DND-41 (cell line): ENCODE measurements around the gene KIF22.

Source experiments
- ATAC-seq: fragments of 200-7000 bp; cut with Tn5 transposase; 3 replicates; pipeline ENCODE4 v1.9.1; 2021; ENCODE audit warnings: low read depth; ENCODE audit not compliant: insufficient read depth
- DNase-seq: peaks from one replicate; pipeline ENCODE4 v3.0.0-alpha.2; 2020
- H2AFZ ChIP-seq: 2 replicates; pipeline ENCODE4 v1.6.0; 2012; ENCODE audit warnings: low read depth, low read length
- H3K27ac ChIP-seq: 2 replicates; pipeline ENCODE4 v1.5.1; 2012; ENCODE audit warnings: low read length, inconsistent platforms
- H3K27me3 ChIP-seq: fragments of 200-600 bp; sonication (generic); 2 replicates; pipeline ENCODE4 v1.6.0; 2012; ENCODE audit warnings: low read length, mild to moderate bottlenecking, inconsistent platforms; ENCODE audit not compliant: insufficient read depth, poor library complexity
- H3K36me3 ChIP-seq: 2 replicates; pipeline ENCODE4 v1.5.1; 2012; ENCODE audit warnings: low read length, inconsistent platforms; ENCODE audit not compliant: insufficient read depth
- H3K4me1 ChIP-seq: 2 replicates; pipeline ENCODE4 v1.5.1; 2012; ENCODE audit warnings: mild to moderate bottlenecking, low read length; ENCODE audit not compliant: insufficient read depth
- H3K4me2 ChIP-seq: 2 replicates; pipeline ENCODE4 v1.6.0; 2012; ENCODE audit warnings: mild to moderate bottlenecking, moderate library complexity, low read length, inconsistent platforms; ENCODE audit not compliant: insufficient read depth
- H3K4me3 ChIP-seq, 2 experiments: fragments of 200-600 bp in 1 of 2; shearing (Covaris generic) in 1 of 2; 2 replicates each; pipeline ENCODE4 v1.5.1; 2012 to 2016; ENCODE audit warnings: inconsistent platforms in 2 of 2, low read length in 2 of 2, mild to moderate bottlenecking in 2 of 2, low read depth in 1 of 2, moderate library complexity in 1 of 2
- H3K79me2 ChIP-seq: 2 replicates; pipeline ENCODE4 v1.6.0; 2012; ENCODE audit warnings: low read length, inconsistent platforms; ENCODE audit not compliant: insufficient read depth
- H3K9ac ChIP-seq: 2 replicates; pipeline ENCODE4 v1.6.0; 2012; ENCODE audit warnings: low read depth, mild to moderate bottlenecking, inconsistent platforms, low read length, moderate library complexity
- H3K9me3 ChIP-seq: 2 replicates; pipeline ENCODE4 v1.5.1; 2012; ENCODE audit warnings: low read length, moderate library complexity, mild to moderate bottlenecking, inconsistent platforms; ENCODE audit not compliant: insufficient read depth, severe bottlenecking
- H4K20me1 ChIP-seq: 2 replicates; pipeline ENCODE4 v1.6.0; 2012; ENCODE audit warnings: low read length; ENCODE audit not compliant: insufficient read depth
- EZH2 ChIP-seq: IDR thresholded peaks from 3 replicates; pipeline ENCODE4 v1.6.1; 2012; ENCODE audit warnings: borderline replicate concordance, low read depth, mild to moderate bottlenecking, moderate library complexity, low read length, inconsistent platforms; ENCODE audit not compliant: severe bottlenecking
- TF ChIP-seq, protein P1 (sequence below): IDR thresholded peaks from 2 replicates; pipeline ENCODE4 v1.5.1; 2012; ENCODE audit warnings: borderline replicate concordance, low read length, moderate library complexity, mild to moderate bottlenecking; ENCODE audit not compliant: poor library complexity, severe bottlenecking; ENCODE audit errors: extremely low read depth

The KIF22 gene

DNA sequence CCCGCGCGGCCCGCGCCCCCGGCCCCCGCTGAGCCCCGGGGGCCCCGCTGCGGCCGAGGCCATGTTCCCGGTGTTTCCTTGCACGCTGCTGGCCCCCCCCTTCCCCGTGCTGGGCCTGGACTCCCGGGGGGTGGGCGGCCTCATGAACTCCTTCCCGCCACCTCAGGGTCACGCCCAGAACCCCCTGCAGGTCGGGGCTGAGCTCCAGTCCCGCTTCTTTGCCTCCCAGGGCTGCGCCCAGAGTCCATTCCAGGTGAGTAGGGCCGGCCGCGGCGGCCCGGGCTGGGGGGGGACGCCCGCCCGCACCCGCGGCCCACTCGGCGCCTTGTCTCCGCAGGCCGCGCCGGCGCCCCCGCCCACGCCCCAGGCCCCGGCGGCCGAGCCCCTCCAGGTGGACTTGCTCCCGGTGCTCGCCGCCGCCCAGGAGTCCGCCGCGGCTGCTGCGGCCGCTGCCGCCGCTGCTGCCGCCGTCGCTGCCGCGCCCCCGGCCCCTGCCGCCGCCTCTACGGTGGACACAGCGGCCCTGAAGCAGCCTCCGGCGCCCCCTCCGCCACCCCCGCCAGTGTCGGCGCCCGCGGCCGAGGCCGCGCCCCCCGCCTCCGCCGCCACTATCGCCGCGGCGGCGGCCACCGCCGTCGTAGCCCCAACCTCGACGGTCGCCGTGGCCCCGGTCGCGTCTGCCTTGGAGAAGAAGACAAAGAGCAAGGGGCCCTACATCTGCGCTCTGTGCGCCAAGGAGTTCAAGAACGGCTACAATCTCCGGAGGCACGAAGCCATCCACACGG is 16.3 kb downstream of the KIF22 start:
- H3K36me3 ChIP-seq, result peaks cover 72% of the 10 kb centered on the region
- peak overlapping the region; percentile 99 for H3K9ac ChIP-seq
- peak overlapping the region; percentile 99 for H3K27ac ChIP-seq
- no peaks in the 10 kb centered on the region for H3K27me3 ChIP-seq
- ATAC-seq, result peak; percentile 4; the same call in 1 of the 3 replicates
- peaks cover 48% of the 10 kb centered on the region for H3K79me2 ChIP-seq
- DNase-seq, result peak; percentile 85
- H3K9me3 ChIP-seq, result no peaks in the 10 kb centered on the region
- peaks cover 36% of the 10 kb centered on the region for H4K20me1 ChIP-seq
- H2AFZ ChIP-seq, result no peak overlapping the region
- peak overlapping the region; percentile 65 to 96 for H3K4me3 ChIP-seq
- H3K4me1 ChIP-seq, result peaks cover 76% of the 10 kb centered on the region
- H3K4me2 ChIP-seq, result peak overlapping the region; percentile 96
- TF ChIP-seq, protein P1, sequence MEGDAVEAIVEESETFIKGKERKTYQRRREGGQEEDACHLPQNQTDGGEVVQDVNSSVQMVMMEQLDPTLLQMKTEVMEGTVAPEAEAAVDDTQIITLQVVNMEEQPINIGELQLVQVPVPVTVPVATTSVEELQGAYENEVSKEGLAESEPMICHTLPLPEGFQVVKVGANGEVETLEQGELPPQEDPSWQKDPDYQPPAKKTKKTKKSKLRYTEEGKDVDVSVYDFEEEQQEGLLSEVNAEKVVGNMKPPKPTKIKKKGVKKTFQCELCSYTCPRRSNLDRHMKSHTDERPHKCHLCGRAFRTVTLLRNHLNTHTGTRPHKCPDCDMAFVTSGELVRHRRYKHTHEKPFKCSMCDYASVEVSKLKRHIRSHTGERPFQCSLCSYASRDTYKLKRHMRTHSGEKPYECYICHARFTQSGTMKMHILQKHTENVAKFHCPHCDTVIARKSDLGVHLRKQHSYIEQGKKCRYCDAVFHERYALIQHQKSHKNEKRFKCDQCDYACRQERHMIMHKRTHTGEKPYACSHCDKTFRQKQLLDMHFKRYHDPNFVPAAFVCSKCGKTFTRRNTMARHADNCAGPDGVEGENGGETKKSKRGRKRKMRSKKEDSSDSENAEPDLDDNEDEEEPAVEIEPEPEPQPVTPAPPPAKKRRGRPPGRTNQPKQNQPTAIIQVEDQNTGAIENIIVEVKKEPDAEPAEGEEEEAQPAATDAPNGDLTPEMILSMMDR, result no peak

DNA sequence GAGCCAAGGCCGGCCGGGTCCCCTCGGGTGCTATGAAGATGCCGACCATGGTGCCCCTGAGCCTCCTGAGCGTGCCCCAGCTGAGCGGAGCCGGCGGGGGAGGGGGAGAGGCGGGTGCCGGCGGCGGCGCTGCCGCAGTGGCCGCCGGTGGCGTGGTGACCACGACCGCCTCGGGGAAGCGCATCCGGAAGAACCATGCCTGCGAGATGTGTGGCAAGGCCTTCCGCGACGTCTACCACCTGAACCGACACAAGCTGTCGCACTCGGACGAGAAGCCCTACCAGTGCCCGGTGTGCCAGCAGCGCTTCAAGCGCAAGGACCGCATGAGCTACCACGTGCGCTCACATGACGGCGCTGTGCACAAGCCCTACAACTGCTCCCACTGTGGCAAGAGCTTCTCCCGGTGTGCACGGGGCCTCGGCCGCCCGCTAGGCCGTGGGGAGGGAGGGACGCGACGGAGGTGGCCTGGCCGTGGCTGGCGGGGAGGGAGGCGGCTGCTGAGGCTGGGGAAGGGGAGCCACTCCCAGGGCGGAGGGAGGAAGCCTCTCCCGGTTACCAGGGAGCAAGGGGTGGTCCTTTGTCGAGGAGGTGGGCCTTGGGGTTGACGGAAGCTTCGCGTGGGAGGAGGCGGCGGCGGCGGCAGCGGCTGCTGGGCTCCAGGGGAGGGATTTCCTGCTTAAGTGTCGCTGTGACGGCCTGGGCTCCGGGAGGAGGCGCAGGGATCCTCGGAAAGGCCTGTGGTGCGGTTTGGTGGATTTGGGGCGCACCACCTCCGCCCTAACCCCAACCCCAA is 17.1 kb downstream of the KIF22 start:
- H3K36me3 ChIP-seq, result peaks cover 65% of the 10 kb centered on the region
- H3K79me2 ChIP-seq, result peaks cover 48% of the 10 kb centered on the region
- DNase-seq (peak; percentile 95), ATAC-seq (peak; percentile 55)
- H3K9ac ChIP-seq, result peak overlapping the region; percentile 99
- no peak for TF ChIP-seq EZH2
- TF ChIP-seq, protein P1, result peak; percentile 67
- peak overlapping the region; percentile 96 for H3K4me2 ChIP-seq
- peaks cover 71% of the 10 kb centered on the region for H3K4me1 ChIP-seq
- peaks cover 36% of the 10 kb centered on the region for H4K20me1 ChIP-seq
- H3K4me3 ChIP-seq, result peak overlapping the region; percentile 65 to 96
- H3K27me3 ChIP-seq, result no peaks in the 10 kb centered on the region
- no peaks in the 10 kb centered on the region for H3K9me3 ChIP-seq
- peak overlapping the region; percentile 99 for H3K27ac ChIP-seq
- 0 out of 2 replicates have a peak overlapping the region, but pooled peaks have one; percentile 1 for H2AFZ ChIP-seq

DNA sequence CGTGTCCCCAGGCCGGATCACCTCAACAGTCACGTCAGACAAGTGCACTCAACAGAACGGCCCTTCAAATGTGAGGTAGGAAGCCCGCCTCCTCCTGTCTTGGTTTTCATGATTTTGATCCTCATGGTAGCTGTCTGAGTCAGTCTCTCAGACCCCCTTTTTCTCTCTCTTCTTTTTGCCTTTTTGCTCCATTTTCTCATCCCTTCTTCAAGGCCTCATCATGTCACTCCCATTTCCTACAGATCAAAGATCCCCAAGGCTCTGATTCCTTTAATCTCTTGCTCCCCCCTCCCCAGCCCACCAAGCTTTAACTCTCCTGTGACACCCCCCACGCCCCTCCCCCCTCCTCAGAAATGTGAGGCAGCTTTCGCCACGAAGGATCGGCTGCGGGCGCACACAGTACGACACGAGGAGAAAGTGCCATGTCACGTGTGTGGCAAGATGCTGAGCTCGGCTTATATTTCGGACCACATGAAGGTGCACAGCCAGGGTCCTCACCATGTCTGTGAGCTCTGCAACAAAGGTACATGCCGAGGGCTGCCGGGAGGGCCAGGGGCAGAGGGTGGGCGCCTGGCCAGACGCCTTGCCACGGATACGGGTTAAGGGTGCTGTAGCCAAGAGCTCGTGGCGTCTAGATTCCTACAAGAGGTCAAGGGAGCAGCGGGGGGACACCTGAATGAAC is 17.8 kb downstream of the KIF22 start:
- DNase-seq (peak; percentile 40), ATAC-seq (no peak)
- TF ChIP-seq, protein P1, result no peak
- TF ChIP-seq EZH2, result no peak
- peaks cover 68% of the 10 kb centered on the region for H3K4me1 ChIP-seq
- no peaks in the 10 kb centered on the region for H3K9me3 ChIP-seq
- H3K4me2 ChIP-seq, result peak overlapping the region; percentile 96
- peak overlapping the region; percentile 99 for H3K27ac ChIP-seq
- H2AFZ ChIP-seq, result no peak overlapping the region
- no peaks in the 10 kb centered on the region for H3K27me3 ChIP-seq
- H3K4me3 ChIP-seq, result peak overlapping the region; percentile 65 to 96
- peak overlapping the region; percentile 99 for H3K9ac ChIP-seq
- H3K79me2 ChIP-seq, result peaks cover 48% of the 10 kb centered on the region
- peaks cover 36% of the 10 kb centered on the region for H4K20me1 ChIP-seq
- peaks cover 58% of the 10 kb centered on the region for H3K36me3 ChIP-seq
